Stomach (tissue), 9 donors: ENCODE data around the gene PDE4C. TPM values are rescaled to one million over a fixed set of nuclear protein-coding genes. Genes with fewer than 3 reads are reported as not detected.
A peak's percentile ranks its signal among the peaks of the same experiment; 100 is the strongest.

Source experiments
- DNase-seq, 2 donors: peaks; one replicate each; pipeline versions ENCODE4 v3.0.0 to v3.0.0-alpha.2; 2013 to 2019
- H3K27ac ChIP-seq, 5 donors: fragments of 200-600 bp in 4 of 5; sonication (generic) in 4 of 5; one replicate each; pipeline ENCODE4 v1.5.1; 2013 to 2019; ENCODE audit warnings: mild to moderate bottlenecking in 1 of 5, moderate library complexity in 1 of 5
- H3K27me3 ChIP-seq, 3 donors: fragments of 200-600 bp; sonication (generic); one replicate each; pipeline ENCODE4 v1.5.1; 2017 to 2019; ENCODE audit warnings: mixed run types in 1 of 3
- H3K36me3 ChIP-seq, 4 donors: fragments of 200-600 bp; sonication (generic); 1 replicate in 3 of 4; 2 replicates in 1 of 4; pipeline ENCODE4 v1.5.1; 2016 to 2019
- H3K4me1 ChIP-seq, 4 donors: fragments of 200-600 bp; sonication (generic); one replicate each; pipeline ENCODE4 v1.5.1; 2016 to 2019
- H3K4me3 ChIP-seq, 4 donors: fragments of 200-600 bp; sonication (generic) in 3 of 4; one replicate each; pipeline ENCODE4 v1.5.1; 2016 to 2019; ENCODE audit warnings: mild to moderate bottlenecking in 1 of 4
- H3K9me3 ChIP-seq, 4 donors: fragments of 200-600 bp; sonication (generic); one replicate each; pipeline ENCODE4 v1.5.1; 2016 to 2019
- EP300 ChIP-seq: sonication (generic); formaldehyde crosslinking; IDR thresholded peaks from one replicate; pipeline ENCODE4 v1.6.1; 2017; ENCODE audit warnings: antibody characterized with exemption
- POLR2A ChIP-seq, 4 donors: fragments of 450-650 bp; IDR thresholded peaks; one replicate each; pipeline ENCODE4 v1.6.1; 2016; ENCODE audit warnings: antibody characterized with exemption in 4 of 4, control low read depth in 2 of 4, mild to moderate bottlenecking in 1 of 4, moderate library complexity in 1 of 4
- POLR2AphosphoS5 ChIP-seq, 3 donors: sonication (generic); formaldehyde crosslinking; IDR thresholded peaks; one replicate each; pipeline ENCODE4 v1.6.1; 2016; ENCODE audit warnings: antibody characterized with exemption in 3 of 3
- WGBS, 5 donors: extraction: QIAGEN DNeasy Blood & Tissue Kit in 3 of 5; methylation state at CpG; one replicate each; pipeline versions ENCODE4 v1.1.5 to v1.1.7; 2013 to 2018; 5-methylcytosine and 5-hydroxymethylcytosine counted together
- intact Hi-C: fragments of 100-400 bp; cut with DNase I; formaldehyde crosslinking; loops from one replicate; pipeline ENCODE4 v1.15.1; 2023; ENCODE audit warnings: low total_unique reads
- polyA plus RNA-seq, 3 donors: library from polyadenylated mRNA; stranded (reverse); fragments of 200-250 nt; gene quantifications; one replicate each; pipeline ENCODE4 v1.2.3, GENCODE V29; 2013
- total RNA-seq, 5 donors: library from RNA; depleted of rRNA; stranded (reverse); fragments of >200 nt; gene quantifications; one replicate each; pipeline versions ENCODE4 v1.1.0 to v1.2.3, GENCODE V29; 2014 to 2016
- TF ChIP-seq, protein P1 (sequence below), 7 experiments: fragments of 450-650 bp in 4 of 7; fragments of 200-600 bp in 3 of 7; sonication (generic) in 3 of 7; IDR thresholded peaks; one replicate each; pipeline ENCODE4 v1.5.1; 2016 to 2019; ENCODE audit warnings: antibody characterized with exemption in 7 of 7, control low read depth in 2 of 7, mild to moderate bottlenecking in 1 of 7
- donor health status: healthy with polysubstance abuse.
- donor health status: Bipolar disorder and iron deficiency.
- donor health status: healthy.

Gene PDE4C
- total and polyA plus RNA-seq, 8 donors, result 0.87 to 25.4 (median 7.0) TPM; not detected in 2

DNA sequence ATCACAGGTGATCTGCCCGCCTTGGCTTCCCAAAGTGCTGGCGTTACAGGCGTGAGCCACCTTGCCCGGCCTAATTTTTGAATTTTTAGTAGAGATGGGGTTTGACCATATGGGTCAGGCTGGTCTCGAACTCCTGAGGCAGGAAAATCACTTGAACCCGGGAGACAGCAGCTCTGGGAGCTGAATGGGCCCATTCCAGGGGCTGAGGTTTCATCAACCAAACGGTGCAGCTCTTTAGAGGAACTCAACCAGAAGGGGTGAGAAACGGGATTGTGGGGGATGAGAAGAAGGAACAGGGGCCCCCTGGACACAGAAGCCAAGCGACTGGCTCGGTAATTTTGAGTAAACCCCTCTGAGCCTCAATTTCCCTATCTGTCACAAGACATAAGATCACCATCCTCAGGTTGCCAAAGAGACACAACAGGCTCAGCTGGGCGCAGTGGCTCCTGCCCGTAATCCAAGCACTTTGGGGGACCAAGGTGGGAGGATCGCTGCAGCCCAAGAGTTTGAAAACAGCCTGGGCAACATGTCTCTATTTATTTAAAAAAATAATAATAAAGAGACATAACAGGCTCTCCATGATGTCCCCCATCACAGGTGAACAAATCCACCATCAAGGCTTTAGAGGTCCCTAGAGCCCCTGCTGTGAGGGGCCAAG lies 47.5 kb upstream of the PDE4C start:
- 83 to 97% (median 96%) methylated on average over 13 of the region's 13 CpGs for WGBS, 5 donors
- Histone ChIP-seq H3K27me3 (no peaks in the 10 kb centered on the region), H3K9me3 (no peaks in the 10 kb centered on the region), H3K4me3 (no peak overlapping the region), H3K27ac (peak overlapping the region in 4 of 5 donors; percentile 79 to 85 (median 81)), H3K4me1 (peaks cover 49 to 67% (median 52%) of the 10 kb centered on the region in 4 donors), H3K36me3 (peaks cover 8 to 38% (median 20%) of the 10 kb centered on the region in 4 donors)
- peak in 1 of 3 donors; percentile 36 for TF ChIP-seq POLR2AphosphoS5 (IDR thresholded peaks at IDR 0.05)
- TF ChIP-seq POLR2A (IDR thresholded peaks at IDR 0.05), result no peak
- no peak for DNase-seq
- intact Hi-C loops, result no loop called here

DNA sequence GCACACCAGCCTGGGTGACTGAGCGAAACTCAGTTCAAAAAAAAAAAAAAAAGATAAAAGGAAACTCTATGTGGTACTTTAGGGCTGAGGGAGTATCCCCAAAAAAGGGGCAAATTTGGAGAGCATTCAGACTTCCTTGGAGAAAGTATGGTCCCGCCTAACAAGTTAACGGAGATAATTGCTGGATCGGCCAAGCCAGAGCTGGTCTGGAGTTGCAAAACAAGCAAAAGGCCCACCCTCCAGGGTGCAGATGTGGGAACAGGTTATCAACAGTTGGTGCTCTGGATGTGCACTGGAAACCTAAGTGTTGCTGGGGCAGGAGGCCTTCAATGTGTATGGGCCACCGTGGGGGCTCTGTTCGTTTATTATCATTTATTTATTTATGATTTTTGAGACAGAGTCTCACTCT lies 45.2 kb upstream of the PDE4C start:
- TF ChIP-seq POLR2AphosphoS5 (IDR thresholded peaks at IDR 0.05), result peak in 1 of 3 donors; percentile 15
- no peak for TF ChIP-seq POLR2A (IDR thresholded peaks at IDR 0.05)
- TF ChIP-seq, protein P1, sequence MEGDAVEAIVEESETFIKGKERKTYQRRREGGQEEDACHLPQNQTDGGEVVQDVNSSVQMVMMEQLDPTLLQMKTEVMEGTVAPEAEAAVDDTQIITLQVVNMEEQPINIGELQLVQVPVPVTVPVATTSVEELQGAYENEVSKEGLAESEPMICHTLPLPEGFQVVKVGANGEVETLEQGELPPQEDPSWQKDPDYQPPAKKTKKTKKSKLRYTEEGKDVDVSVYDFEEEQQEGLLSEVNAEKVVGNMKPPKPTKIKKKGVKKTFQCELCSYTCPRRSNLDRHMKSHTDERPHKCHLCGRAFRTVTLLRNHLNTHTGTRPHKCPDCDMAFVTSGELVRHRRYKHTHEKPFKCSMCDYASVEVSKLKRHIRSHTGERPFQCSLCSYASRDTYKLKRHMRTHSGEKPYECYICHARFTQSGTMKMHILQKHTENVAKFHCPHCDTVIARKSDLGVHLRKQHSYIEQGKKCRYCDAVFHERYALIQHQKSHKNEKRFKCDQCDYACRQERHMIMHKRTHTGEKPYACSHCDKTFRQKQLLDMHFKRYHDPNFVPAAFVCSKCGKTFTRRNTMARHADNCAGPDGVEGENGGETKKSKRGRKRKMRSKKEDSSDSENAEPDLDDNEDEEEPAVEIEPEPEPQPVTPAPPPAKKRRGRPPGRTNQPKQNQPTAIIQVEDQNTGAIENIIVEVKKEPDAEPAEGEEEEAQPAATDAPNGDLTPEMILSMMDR (IDR thresholded peaks at IDR 0.05), result no peak
- TF ChIP-seq EP300, result no peak
- WGBS, 5 donors, result 45 to 55% (median 47%) methylated on average over 6 of the region's 6 CpGs
- Histone ChIP-seq H3K27me3 (no peaks in the 10 kb centered on the region), H3K27ac (peak overlapping the region in 2 of 5 donors; percentile 8 to 19), H3K36me3 (peaks cover 16 to 41% (median 28%) of the 10 kb centered on the region in 4 donors), H3K9me3 (no peaks in the 10 kb centered on the region), H3K4me1 (peaks cover 27 to 45% (median 30%) of the 10 kb centered on the region in 4 donors), H3K4me3 (no peak overlapping the region)
- DNase-seq, result peak in 1 of 2 donors; percentile 67
- intact Hi-C loops, result no loop called here

DNA sequence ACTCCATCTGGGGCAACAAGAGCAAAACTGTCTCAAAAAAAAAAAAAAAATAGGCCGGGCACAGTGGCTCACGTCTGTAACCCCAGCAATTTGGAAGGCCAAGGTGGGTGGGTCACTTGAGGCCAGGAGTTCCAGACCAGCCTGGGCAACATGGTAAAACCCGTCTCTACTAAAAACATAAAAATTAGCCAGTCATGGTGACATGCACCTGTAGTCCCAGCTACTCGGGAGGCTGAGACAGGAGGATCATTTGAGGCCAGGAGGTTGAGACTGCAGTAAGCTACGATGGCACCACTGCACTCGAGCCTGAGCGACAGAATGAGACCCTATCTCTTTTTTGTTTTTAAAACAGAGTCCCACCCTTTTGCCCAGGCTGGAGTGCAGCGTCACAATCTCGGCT lies 44.1 kb upstream of the PDE4C start:
- intact Hi-C loops, result no loop called here
- no peaks in the 10 kb centered on the region for H3K9me3 ChIP-seq
- TF ChIP-seq POLR2AphosphoS5 (IDR thresholded peaks at IDR 0.05) (no peak), POLR2A (IDR thresholded peaks at IDR 0.05) (no peak), EP300 (no peak)
- TF ChIP-seq, protein P1 (IDR thresholded peaks at IDR 0.05), result no peak
- H3K36me3 ChIP-seq, result peaks cover 25 to 42% (median 36%) of the 10 kb centered on the region in 4 donors
- no peak overlapping the region for H3K27ac ChIP-seq
- 88 to 94% (median 92%) methylated on average over 9 of the region's 9 CpGs for WGBS, 5 donors
- DNase-seq, result no peak
- H3K4me3 ChIP-seq, result no peak overlapping the region
- H3K27me3 ChIP-seq, result no peaks in the 10 kb centered on the region
- H3K4me1 ChIP-seq, result peaks cover 16 to 33% (median 19%) of the 10 kb centered on the region in 4 donors

DNA sequence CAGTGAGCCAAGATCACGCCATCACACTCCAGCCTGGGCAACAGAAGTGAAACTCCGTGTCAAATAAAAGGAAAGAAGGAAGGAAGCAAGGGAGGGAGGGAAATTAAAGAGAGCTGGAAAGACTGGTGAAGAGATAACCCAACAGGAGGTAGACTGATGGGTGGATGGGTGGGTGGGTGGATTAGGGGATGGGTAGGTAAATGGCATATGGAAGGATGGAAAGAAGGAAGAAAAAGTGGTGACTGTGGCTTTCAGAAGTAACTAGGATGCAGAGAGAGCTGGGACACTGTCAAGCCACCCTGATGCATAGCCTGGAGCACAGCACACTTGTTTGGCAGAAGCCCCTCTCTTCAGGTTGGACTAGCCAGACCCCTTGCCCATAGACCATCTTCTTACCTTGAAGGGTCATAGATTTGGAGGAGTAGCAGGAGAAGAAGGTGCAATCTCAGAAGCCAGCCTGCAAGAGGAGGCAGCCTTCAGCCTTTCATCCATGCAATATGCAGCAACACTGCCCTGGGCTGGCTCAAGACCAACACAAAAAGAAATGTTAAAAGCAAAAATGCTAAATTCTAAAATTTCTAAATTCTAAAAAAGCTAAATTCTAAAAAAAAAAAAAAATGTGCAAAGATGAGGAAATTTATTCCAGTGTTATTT lies 43.0 kb upstream of the PDE4C start:
- no peaks in the 10 kb centered on the region for H3K27me3 ChIP-seq
- peaks cover 5 to 22% (median 8%) of the 10 kb centered on the region in 4 donors for H3K4me1 ChIP-seq
- no peak overlapping the region for H3K4me3 ChIP-seq
- TF ChIP-seq POLR2AphosphoS5 (IDR thresholded peaks at IDR 0.05) (no peak), POLR2A (IDR thresholded peaks at IDR 0.05) (no peak), EP300 (no peak)
- TF ChIP-seq, protein P1 (IDR thresholded peaks at IDR 0.05), result no peak
- intact Hi-C loops, result no loop called here
- H3K27ac ChIP-seq, result no peak overlapping the region
- DNase-seq, result no peak
- 67 to 88% (median 82%) methylated on average over 2 of the region's 2 CpGs for WGBS, 5 donors
- peaks cover 25 to 51% (median 48%) of the 10 kb centered on the region in 4 donors for H3K36me3 ChIP-seq
- no peaks in the 10 kb centered on the region for H3K9me3 ChIP-seq
